Chondrocyte (in vitro differentiated cells): ENCODE measurements around the gene AP5B1. TPM values are rescaled to one million over a fixed set of nuclear protein-coding genes. Genes with fewer than 3 reads are reported as not detected.

ENCODE experiments used
- total RNA-seq: library from RNA; stranded (reverse); gene quantifications from 3 replicates; pipeline ENCODE4 v1.2.1, GENCODE V29; 2021

Gene AP5B1
- total RNA-seq, 1 donor from 2014 or later, result 14.1 TPM

Other genes starting within 250 kb of the AP5B1 start
- 264 to 272 TPM (median 271 TPM) in 3 replicates for gene LTBP3, start 222.6 kb downstream of the AP5B1 start, total RNA-seq
- gene ZNRD2, start 210.5 kb downstream of the AP5B1 start, total RNA-seq, result 26.4 to 32.1 TPM (median 28.1 TPM) in 3 replicates
- 84.8 to 91.9 TPM (median 86.8 TPM) in 3 replicates for gene FAM89B, start 208.4 kb downstream of the AP5B1 start, total RNA-seq
- 28.1 to 82.0 TPM (median 81.3 TPM) in 3 replicates for gene EHBP1L1, start 204.9 kb downstream of the AP5B1 start, total RNA-seq
- 0.22 to 0.44 TPM in 2 of 3 replicates, not detected in the other for gene KCNK7, start 185.2 kb downstream of the AP5B1 start, total RNA-seq
- gene MAP3K11, start 166.8 kb downstream of the AP5B1 start, total RNA-seq, result 30.2 to 34.6 TPM (median 31.6 TPM) in 3 replicates
- gene PCNX3, start 165.2 kb downstream of the AP5B1 start, total RNA-seq, result 32.6 to 57.7 TPM (median 36.3 TPM) in 3 replicates
- gene SIPA1, start 142.9 kb downstream of the AP5B1 start, total RNA-seq, result 22.7 to 33.3 TPM (median 27.4 TPM) in 3 replicates
- 65.3 to 73.6 TPM (median 72.7 TPM) in 3 replicates for gene RELA, start 118.1 kb downstream of the AP5B1 start, total RNA-seq
- gene KAT5, start 68.7 kb downstream of the AP5B1 start, total RNA-seq, result 39.9 to 53.6 TPM (median 43.2 TPM) in 3 replicates
- 39.3 to 56.9 TPM (median 42.7 TPM) in 3 replicates for gene RNASEH2C, start 60.2 kb downstream of the AP5B1 start, total RNA-seq
- 0.12 TPM in 1 of 3 replicates, not detected in the others for gene OVOL1, start 6.1 kb upstream of the AP5B1 start, total RNA-seq
- gene SNX32, start 53.0 kb upstream of the AP5B1 start, total RNA-seq, result 0.79 to 1.8 TPM (median 0.80 TPM) in 3 replicates
- 850 to 1,236 TPM (median 1,222 TPM) in 3 replicates for gene CFL1, start 77.2 kb upstream of the AP5B1 start, total RNA-seq
- 55.7 to 68.4 TPM (median 66.3 TPM) in 3 replicates for gene MUS81, start 79.5 kb upstream of the AP5B1 start, total RNA-seq
- 174 to 310 TPM (median 290 TPM) in 3 replicates for gene EFEMP2, start 91.8 kb upstream of the AP5B1 start, total RNA-seq
- gene CTSW, start 98.9 kb upstream of the AP5B1 start, total RNA-seq, result not detected in 3 replicates
- gene FIBP, start 107.5 kb upstream of the AP5B1 start, total RNA-seq, result 82.7 to 100 TPM (median 83.5 TPM) in 3 replicates
- gene CCDC85B, start 109.7 kb upstream of the AP5B1 start, total RNA-seq, result 23.4 to 31.6 TPM (median 26.6 TPM) in 3 replicates
- 5.8 to 12.3 TPM (median 7.5 TPM) in 3 replicates for gene FOSL1, start 119.4 kb upstream of the AP5B1 start, total RNA-seq
- 68.2 to 69.8 TPM (median 68.8 TPM) in 3 replicates for gene C11orf68, start 138.1 kb upstream of the AP5B1 start, total RNA-seq
- 111 to 142 TPM (median 116 TPM) in 3 replicates for gene DRAP1, start 138.4 kb upstream of the AP5B1 start, total RNA-seq
- not detected in 3 replicates for gene TSGA10IP, start 164.5 kb upstream of the AP5B1 start, total RNA-seq
- gene SART1, start 180.8 kb upstream of the AP5B1 start, total RNA-seq, result 30.3 to 37.3 TPM (median 34.4 TPM) in 3 replicates
- 30.6 to 36.6 TPM (median 34.0 TPM) in 3 replicates for gene EIF1AD, start 221.2 kb upstream of the AP5B1 start, total RNA-seq
- 178 to 243 TPM (median 187 TPM) in 3 replicates for gene BANF1, start 221.5 kb upstream of the AP5B1 start, total RNA-seq
- not detected in 3 replicates for gene CST6, start 231.0 kb upstream of the AP5B1 start, total RNA-seq
- 0.44 TPM in 1 of 3 replicates, not detected in the others for gene CATSPER1, start 245.5 kb upstream of the AP5B1 start, total RNA-seq